Lower leg skin (tissue), 4 donors: ENCODE results near the gene NTM. TPM values are rescaled to one million over a fixed set of nuclear protein-coding genes. Genes with fewer than 3 reads are reported as not detected.

Experiments used
- DNase-seq, 2 donors: peaks; one replicate each; pipeline ENCODE4 v3.0.0-alpha.2; 2019; ENCODE audit warnings: low spot score in 2 of 2
- H3K4me3 ChIP-seq: fragments of 200-600 bp; sonication (generic); 2 replicates; pipeline ENCODE4 v1.5.1; 2017; ENCODE audit warnings: mild to moderate bottlenecking, low read depth; ENCODE audit not compliant: poor library complexity, severe bottlenecking
- POLR2A ChIP-seq, 2 donors: fragments of 450-650 bp; IDR thresholded peaks; one replicate each; pipeline ENCODE4 v1.6.1; 2016 to 2017; ENCODE audit warnings: antibody characterized with exemption in 2 of 2, mild to moderate bottlenecking in 1 of 2, moderate library complexity in 1 of 2
- WGBS, 2 donors: methylation state at CpG; one replicate each; pipeline ENCODE4 v1.1.5; 2018; 5-methylcytosine and 5-hydroxymethylcytosine counted together
- intact Hi-C: fragments of 100-400 bp; cut with DNase I; formaldehyde crosslinking; loops from one replicate; pipeline ENCODE4 v1.15.0; 2023; ENCODE audit warnings: low total_unique reads
- total RNA-seq, 4 donors: library from RNA; depleted of rRNA; stranded (reverse); fragments of >200 nt; gene quantifications; one replicate each; pipeline ENCODE4 v1.1.0, GENCODE V29; 2016
- TF ChIP-seq, protein P1 (sequence below), 3 donors: fragments of 450-650 bp; IDR thresholded peaks; one replicate each; pipeline ENCODE4 v1.5.1; 2016; ENCODE audit warnings: antibody characterized with exemption in 3 of 3, mild to moderate bottlenecking in 3 of 3, moderate library complexity in 2 of 3

Gene NTM
- total RNA-seq, 4 donors from 2014 or later, result 2.8 to 5.7 (median 4.9) TPM

DNA sequence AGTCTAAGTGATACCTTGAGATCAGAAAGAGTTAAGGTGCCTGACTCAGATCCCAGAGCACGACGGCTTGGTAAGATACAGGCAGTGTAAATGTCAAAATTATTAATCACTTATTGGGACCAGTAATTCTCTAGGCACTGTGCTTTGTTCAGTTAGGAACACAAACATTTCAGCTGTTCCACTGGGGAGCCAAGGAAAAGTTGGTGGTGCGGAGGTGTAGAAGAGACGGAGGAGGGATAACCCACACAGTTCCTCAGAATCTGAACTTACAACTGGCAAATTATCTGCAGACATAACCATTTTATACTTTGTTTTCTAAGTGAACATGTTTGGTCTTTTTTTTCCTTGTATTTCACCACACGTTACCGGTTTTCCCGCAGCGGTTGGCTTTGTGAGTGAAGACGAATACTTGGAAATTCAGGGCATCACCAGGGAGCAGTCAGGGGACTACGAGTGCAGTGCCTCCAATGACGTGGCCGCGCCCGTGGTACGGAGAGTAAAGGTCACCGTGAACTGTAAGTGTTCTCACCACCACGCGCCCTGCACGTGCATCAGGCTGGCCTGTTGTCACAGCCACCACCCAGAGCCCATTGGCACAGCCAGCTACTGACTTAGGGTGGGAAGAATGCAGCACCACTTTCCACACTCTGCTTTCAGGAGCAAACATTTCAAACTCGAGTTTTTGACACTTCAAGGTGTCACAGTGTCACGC, 937.0 kb downstream of the NTM start:
- H3K4me3 ChIP-seq, result no peak overlapping the region
- intact Hi-C loops, result no loop called here
- TF ChIP-seq POLR2A (IDR thresholded peaks at IDR 0.05), result no peak
- TF ChIP-seq, protein P1, sequence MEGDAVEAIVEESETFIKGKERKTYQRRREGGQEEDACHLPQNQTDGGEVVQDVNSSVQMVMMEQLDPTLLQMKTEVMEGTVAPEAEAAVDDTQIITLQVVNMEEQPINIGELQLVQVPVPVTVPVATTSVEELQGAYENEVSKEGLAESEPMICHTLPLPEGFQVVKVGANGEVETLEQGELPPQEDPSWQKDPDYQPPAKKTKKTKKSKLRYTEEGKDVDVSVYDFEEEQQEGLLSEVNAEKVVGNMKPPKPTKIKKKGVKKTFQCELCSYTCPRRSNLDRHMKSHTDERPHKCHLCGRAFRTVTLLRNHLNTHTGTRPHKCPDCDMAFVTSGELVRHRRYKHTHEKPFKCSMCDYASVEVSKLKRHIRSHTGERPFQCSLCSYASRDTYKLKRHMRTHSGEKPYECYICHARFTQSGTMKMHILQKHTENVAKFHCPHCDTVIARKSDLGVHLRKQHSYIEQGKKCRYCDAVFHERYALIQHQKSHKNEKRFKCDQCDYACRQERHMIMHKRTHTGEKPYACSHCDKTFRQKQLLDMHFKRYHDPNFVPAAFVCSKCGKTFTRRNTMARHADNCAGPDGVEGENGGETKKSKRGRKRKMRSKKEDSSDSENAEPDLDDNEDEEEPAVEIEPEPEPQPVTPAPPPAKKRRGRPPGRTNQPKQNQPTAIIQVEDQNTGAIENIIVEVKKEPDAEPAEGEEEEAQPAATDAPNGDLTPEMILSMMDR (IDR thresholded peaks at IDR 0.05), result no peak
- DNase-seq, result no peak
- WGBS, 2 donors, result 82 to 85% methylated on average over 21 of the region's 21 CpGs

DNA sequence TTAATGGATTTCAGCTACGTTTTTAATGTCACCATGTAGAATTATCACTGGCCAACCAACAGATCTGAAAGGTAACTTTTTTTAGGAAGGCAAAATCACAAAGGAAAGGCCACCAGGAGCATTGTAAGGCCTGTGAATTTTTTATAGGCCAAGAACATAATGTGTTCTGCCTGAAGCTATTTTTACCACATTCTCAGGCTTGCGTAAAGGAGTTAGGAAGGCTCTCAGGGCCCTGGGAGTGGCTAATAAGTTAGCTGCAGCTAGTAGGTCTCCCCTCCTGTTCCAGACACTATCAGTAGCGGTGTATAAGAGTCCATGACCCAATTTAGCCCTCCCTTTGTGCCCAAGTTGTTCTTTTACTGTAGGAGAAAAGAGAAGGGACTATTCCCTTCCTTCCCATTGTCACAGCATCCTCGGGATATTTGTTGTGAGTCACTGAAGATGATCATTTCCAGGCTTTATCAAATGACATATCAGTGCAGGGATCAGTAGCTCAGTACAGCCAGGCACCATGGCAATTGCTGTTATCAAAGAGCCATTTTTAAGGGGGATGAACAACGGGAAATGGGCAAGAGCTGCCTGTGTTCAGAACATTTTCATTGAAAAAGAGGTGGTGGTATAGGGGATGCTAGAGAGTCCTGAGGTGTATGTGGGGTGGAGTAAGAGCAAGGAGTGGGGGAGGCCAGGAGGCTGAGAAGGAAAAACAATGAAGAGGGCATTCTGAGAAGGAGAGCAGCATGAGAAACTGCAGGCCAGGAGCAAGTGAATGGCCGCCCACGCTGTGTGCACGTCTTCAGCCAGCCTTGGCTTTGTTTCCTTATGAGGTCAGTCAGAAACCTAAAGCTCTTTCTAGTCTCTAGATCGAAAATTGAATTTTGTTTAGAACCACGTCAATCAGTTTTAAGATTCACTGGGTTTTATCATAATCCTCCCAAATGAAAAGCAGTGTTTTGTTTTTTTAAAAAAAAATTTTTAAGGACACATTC, 940.3 kb downstream of the NTM start:
- intact Hi-C loops, result no loop called here
- 72 to 76% methylated on average over 10 of the region's 10 CpGs for WGBS, 2 donors

DNA sequence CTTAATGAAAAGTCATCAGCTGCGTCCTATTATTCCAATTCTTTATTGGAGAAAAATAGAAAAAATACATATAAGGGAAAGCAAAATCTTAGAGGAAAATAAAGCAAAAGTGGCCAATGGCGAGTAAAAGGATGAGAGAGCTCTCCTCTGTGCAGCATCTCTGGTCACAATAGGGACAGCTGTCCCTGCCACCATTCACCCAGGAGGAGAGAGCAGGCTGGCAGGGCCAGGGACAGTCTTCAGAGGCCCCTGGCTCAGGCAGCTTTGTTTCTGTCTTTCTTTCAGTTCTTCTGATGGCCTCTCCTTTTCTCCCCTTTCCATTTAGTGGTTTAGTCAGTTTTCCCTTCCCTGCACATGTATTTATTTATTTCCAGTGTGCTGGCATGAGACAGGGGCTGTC, 941.3 kb downstream of the NTM start:
- intact Hi-C loops, result no loop called here
- 87 to 94% methylated on average over 2 of the region's 2 CpGs for WGBS, 2 donors
- no peak overlapping the region for H3K4me3 ChIP-seq
- DNase-seq, result no peak
- TF ChIP-seq POLR2A (IDR thresholded peaks at IDR 0.05), result no peak
- TF ChIP-seq, protein P1 (IDR thresholded peaks at IDR 0.05), result no peak

More for the DNA sequence above, 940.3 kb downstream of the NTM start:
- TF ChIP-seq, protein P1 (IDR thresholded peaks at IDR 0.05), result no peak
- TF ChIP-seq POLR2A (IDR thresholded peaks at IDR 0.05), result no peak
- no peak overlapping the region for H3K4me3 ChIP-seq
- no peak for DNase-seq

DNA sequence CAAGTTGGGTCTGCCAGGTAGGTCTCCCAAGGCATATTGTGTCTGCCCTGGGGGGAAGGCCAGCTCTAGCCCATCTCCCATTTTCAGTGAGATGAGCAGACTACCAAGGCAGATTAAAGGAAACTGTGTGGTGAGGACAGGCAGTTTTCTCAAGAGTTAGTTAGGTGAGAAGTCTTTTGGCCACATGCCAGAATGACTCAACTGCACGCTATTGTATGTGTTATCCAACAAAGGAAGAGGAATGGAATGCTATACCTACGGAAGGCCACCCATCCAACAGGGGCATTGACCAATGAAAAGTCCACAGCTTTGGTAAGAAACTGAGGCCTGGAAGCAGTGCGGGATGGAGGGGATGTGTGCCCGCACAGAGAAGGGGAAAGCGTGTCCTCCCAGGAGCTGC, 941.7 kb downstream of the NTM start:
- no peak for TF ChIP-seq POLR2A (IDR thresholded peaks at IDR 0.05)
- 86 to 91% methylated on average over 5 of the region's 5 CpGs for WGBS, 2 donors
- H3K4me3 ChIP-seq, result no peak overlapping the region
- intact Hi-C loops, result no loop called here
- no peak for DNase-seq

DNA sequence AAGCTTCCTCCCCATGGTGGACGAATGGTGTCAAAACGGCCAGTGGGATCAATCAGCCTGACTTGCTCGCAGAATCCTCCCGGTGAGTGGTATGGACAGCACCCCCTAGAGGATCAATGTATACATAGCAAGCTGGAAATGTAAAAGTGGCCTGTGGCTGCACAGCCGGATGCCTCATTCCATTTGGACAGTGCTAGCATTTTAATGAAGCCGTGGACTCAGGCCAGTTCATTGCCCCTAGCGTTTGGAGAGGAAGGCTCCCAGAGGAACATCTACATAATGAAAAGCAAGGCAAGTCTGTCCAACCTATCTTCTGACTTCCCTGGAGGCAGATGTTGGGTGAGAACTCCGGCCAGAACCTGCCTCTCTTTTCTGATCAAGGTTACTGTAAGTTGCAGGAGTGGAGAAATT, 942.3 kb downstream of the NTM start:
- WGBS, 2 donors, result 33 to 42% methylated on average over 8 of the region's 8 CpGs
- H3K4me3 ChIP-seq, result no peak overlapping the region
- DNase-seq, result no peak
- intact Hi-C loops, result no loop called here
- no peak for TF ChIP-seq POLR2A (IDR thresholded peaks at IDR 0.05)
- TF ChIP-seq, protein P1 (IDR thresholded peaks at IDR 0.05), result no peak

DNA sequence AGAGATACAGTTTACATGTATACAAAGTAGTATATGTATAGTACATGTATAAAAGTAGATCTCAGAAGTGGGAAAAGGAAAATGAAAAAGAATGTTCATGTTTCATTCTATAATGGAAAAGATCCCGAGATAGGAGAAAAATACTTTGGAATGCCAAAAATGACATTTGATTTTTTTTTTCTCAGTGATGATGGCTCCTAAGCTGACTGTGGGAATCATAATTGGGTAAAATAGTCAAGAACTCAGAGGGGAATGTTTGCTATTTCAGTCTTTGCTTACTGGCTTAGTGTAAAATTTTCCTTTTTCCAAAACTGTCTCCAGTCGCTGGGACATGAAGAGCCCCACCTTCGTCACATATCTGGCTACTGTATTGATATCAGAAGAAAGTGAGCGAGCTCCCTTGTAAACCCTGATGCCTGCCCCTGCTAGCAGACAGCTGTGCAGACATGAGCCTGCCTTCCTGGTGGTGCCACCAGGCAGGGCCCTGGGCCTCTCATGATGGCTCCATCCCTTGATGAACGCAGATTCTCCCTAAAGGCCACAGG, 944.6 kb downstream of the NTM start:
- H3K4me3 ChIP-seq, result no peak overlapping the region
- intact Hi-C loops, result no loop called here
- TF ChIP-seq, protein P1 (IDR thresholded peaks at IDR 0.05), result no peak
- no peak for TF ChIP-seq POLR2A (IDR thresholded peaks at IDR 0.05)
- DNase-seq, result no peak
- 62 to 64% methylated on average over 5 of the region's 5 CpGs for WGBS, 2 donors
